ENCODE results near the gene DNAJC18.

Gene DNAJC18

DNA sequence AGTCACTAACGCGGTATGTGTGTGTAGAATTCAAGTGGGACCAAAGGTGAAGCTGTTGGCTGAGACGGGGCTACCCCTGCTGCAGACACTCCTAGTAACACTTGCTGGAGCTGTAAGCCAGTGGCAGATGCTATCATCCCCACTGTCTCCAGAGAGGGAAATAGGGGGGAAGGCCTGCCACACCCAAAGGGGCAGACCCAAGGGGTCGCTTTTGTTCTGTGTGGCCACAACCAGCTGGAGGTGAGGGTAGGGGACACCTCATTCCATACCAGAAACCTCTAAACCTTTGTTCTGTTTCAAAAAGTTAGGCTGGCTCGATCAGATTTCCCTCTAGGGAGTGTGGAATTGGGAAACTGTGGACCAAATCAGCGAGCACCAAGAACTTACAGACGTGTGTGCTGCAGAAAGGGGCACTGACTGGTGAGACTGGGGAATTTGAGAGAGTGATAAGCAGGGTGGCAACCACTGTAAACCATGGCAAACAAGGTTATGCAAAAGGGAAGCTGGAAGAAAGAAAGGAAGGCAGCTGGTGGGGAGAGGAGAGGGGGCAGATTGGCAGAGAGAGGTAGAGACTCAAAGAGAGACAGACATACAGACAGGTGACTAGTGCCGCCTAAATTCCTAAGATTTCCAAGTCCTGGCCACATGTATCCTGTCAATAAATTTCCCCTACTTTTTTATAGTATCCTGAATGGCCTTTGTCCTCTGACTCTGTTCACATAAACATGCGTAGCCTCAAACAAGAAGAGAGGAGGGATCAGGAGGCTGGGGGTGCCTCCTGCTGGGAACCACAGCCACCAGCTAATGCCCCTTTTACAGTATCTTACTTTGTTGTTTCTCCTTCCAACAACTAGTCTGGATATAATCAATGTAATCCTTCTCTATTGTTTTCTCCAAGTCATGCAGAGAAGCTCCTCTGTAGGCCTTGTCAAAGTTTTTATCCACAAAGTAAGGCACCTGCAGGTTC lies 19.8 kb downstream of the DNAJC18 start:
- no peak overlapping the region for H3K27ac ChIP-seq (ENCODE audit: low read depth, low read length)
- H3K4me1 ChIP-seq (ENCODE audit: insufficient read depth, low read length): peaks cover 36% of the 10 kb centered on the region

DNA sequence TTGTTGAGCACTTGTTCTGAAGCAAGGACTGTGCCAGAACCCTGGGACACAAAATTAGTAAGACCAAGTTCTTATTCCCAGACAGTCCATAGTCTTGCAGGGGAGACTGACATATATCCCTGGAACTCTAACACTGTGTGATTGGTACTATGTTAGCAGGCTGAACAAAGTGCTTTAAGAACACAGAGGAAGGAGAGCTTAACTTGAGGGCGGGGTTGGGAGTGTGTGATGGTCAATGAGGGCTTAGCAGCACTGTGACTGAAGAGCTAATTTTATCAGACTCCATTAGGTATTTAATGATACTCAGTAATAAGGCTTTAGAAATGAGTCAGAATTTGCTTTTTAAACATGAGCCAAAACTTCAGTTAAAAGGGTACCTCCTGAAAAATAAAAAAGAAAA lies 20.5 kb downstream of the DNAJC18 start:
- H3K9me3 ChIP-seq (ENCODE audit: low read length): no peaks in the 10 kb centered on the region
- H3K27ac ChIP-seq (ENCODE audit: low read depth, low read length): no peak overlapping the region
- no peak overlapping the region for H3K4me3 ChIP-seq (ENCODE audit: low read depth in 1 of 2, low read length in 2 of 2)
- H3K36me3 ChIP-seq (ENCODE audit: insufficient read depth, low read length): peaks cover 19% of the 10 kb centered on the region
- no peak overlapping the region for H3K9ac ChIP-seq (ENCODE audit: low read length)
- no peaks in the 10 kb centered on the region for H3K27me3 ChIP-seq (ENCODE audit: control insufficient read depth in 1 of 2, insufficient read depth in 2 of 2, low read length in 2 of 2)
- H3K4me1 ChIP-seq (ENCODE audit: insufficient read depth, low read length): peaks cover 43% of the 10 kb centered on the region

More for the DNA sequence above, 19.8 kb downstream of the DNAJC18 start:
- H3K36me3 ChIP-seq (ENCODE audit: insufficient read depth, low read length): peaks cover 19% of the 10 kb centered on the region
- H3K4me3 ChIP-seq (ENCODE audit: low read depth in 1 of 2, low read length in 2 of 2): no peak overlapping the region
- H3K9me3 ChIP-seq (ENCODE audit: low read length): no peaks in the 10 kb centered on the region
- no peak overlapping the region for H3K9ac ChIP-seq (ENCODE audit: low read length)
- H3K27me3 ChIP-seq (ENCODE audit: control insufficient read depth in 1 of 2, insufficient read depth in 2 of 2, low read length in 2 of 2): no peaks in the 10 kb centered on the region

DNA sequence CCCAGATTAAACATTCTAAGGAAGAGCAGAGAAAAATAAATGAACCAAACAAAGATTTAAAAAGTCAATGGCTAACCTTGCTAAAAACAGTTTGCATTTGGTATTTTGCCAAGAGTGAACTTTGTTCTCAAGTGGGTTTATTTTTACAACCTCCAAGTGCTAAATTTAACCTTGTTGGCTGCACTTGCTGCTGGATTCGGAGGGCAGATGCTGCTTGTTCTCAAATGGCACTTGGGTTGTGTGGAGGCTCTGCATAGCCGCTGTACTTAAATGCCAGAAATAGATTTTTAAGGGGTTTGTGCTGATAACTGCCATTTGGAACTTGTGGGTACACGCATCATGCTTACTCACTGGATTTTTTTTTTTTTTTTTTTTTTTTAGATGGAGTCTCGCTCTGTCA lies 22.1 kb downstream of the DNAJC18 start:
- Histone ChIP-seq H3K9ac (ENCODE audit: low read length) (no peak overlapping the region), H3K9me3 (ENCODE audit: low read length) (no peaks in the 10 kb centered on the region), H3K27ac (ENCODE audit: low read depth, low read length) (no peak overlapping the region), H3K4me1 (ENCODE audit: insufficient read depth, low read length) (peaks cover 45% of the 10 kb centered on the region), H3K27me3 (ENCODE audit: control insufficient read depth in 1 of 2, insufficient read depth in 2 of 2, low read length in 2 of 2) (no peaks in the 10 kb centered on the region), H3K4me3 (ENCODE audit: low read depth in 1 of 2, low read length in 2 of 2) (no peak overlapping the region), H3K36me3 (ENCODE audit: insufficient read depth, low read length) (peaks cover 19% of the 10 kb centered on the region)

DNA sequence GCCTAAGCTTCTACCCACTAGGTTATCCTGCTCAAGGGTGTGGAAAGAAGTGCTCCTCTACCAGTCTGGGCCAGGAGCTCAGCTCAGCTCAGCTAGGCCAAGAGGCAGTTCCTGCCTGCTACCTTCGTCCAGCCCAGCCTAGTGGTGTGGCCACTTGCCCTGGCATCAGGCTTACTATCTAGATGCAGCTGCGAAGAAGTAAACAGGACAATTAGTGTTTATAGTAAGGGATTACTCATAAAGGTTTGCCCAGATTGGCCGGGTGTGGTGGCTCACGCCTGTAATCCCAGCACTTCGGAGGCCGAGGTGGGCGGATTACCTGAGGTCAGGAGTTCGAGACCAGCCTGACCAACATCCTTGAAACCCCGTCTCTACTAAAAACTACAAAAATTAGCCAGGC lies 22.7 kb downstream of the DNAJC18 start:
- Histone ChIP-seq H3K4me1 (ENCODE audit: insufficient read depth, low read length) (peaks cover 51% of the 10 kb centered on the region), H3K4me3 (ENCODE audit: low read depth in 1 of 2, low read length in 2 of 2) (no peak overlapping the region), H3K36me3 (ENCODE audit: insufficient read depth, low read length) (peaks cover 19% of the 10 kb centered on the region), H3K9ac (ENCODE audit: low read length) (no peak overlapping the region), H3K27ac (ENCODE audit: low read depth, low read length) (no peak overlapping the region), H3K27me3 (ENCODE audit: control insufficient read depth in 1 of 2, insufficient read depth in 2 of 2, low read length in 2 of 2) (no peaks in the 10 kb centered on the region), H3K9me3 (ENCODE audit: low read length) (no peaks in the 10 kb centered on the region)

DNA sequence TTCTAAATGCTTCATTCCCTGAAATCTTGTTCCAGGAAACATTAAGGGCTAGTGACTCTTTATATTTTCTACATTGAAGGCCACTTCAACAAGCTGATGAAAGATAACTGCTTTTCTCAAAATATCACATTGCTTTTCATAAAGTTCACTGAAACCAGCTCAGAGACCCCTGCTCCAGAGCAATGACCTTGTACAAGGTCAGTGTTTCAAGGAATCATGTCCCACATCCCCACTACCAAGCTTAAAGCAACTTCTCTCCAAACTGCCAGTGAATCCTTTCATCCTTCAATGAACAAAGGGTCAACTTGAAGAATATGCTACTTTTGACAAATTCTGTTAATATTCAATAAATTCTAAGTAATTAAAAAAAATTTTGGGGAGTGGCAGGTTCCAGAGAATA lies 23.5 kb downstream of the DNAJC18 start:
- peaks cover 19% of the 10 kb centered on the region for H3K36me3 ChIP-seq (ENCODE audit: insufficient read depth, low read length)
- H3K27ac ChIP-seq (ENCODE audit: low read depth, low read length): no peak overlapping the region
- no peak overlapping the region for H3K9ac ChIP-seq (ENCODE audit: low read length)
- H3K4me1 ChIP-seq (ENCODE audit: insufficient read depth, low read length): peaks cover 56% of the 10 kb centered on the region
- no peaks in the 10 kb centered on the region for H3K27me3 ChIP-seq (ENCODE audit: control insufficient read depth in 1 of 2, insufficient read depth in 2 of 2, low read length in 2 of 2)
- no peak overlapping the region for H3K4me3 ChIP-seq (ENCODE audit: low read depth in 1 of 2, low read length in 2 of 2)
- H3K9me3 ChIP-seq (ENCODE audit: low read length): no peaks in the 10 kb centered on the region

DNA sequence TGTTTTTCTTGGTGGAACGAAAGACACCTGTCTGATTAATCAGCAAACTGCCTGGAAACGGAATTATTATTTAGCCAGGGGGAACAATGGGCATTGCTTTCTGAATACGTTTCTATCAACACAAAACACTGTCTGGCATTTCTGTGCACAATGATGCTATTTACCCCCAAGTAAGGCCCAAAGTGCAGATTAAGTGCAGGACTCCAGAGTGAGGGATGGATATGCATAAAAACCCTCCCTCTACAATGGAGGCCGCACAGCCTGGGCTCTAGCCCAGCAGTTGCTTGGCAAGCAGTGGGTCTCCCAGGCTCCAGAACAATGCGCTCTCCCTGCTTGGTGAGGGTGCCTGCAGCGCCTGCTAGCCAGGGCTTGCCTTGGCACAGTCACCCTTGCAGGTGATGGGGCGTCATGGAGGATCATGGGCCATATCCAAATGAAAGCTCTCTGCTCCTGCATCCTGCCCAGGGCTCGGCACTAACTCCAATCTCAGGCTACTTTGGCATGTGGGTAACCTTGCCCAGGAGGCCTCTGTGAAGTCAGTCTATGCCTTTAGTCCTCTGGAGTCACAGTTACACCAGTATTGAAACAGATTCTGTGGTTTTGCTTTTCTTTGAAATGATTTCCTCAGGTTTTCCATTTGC lies 24.0 kb downstream of the DNAJC18 start:
- Histone ChIP-seq H3K9me3 (ENCODE audit: low read length) (no peaks in the 10 kb centered on the region), H3K36me3 (ENCODE audit: insufficient read depth, low read length) (peaks cover 16% of the 10 kb centered on the region), H3K27me3 (ENCODE audit: control insufficient read depth in 1 of 2, insufficient read depth in 2 of 2, low read length in 2 of 2) (no peaks in the 10 kb centered on the region), H3K27ac (ENCODE audit: low read depth, low read length) (peak overlapping the region; percentile 32), H3K9ac (ENCODE audit: low read length) (no peak overlapping the region), H3K4me1 (ENCODE audit: insufficient read depth, low read length) (peaks cover 61% of the 10 kb centered on the region), H3K4me3 (ENCODE audit: low read depth in 1 of 2, low read length in 2 of 2) (no peak overlapping the region)

DNA sequence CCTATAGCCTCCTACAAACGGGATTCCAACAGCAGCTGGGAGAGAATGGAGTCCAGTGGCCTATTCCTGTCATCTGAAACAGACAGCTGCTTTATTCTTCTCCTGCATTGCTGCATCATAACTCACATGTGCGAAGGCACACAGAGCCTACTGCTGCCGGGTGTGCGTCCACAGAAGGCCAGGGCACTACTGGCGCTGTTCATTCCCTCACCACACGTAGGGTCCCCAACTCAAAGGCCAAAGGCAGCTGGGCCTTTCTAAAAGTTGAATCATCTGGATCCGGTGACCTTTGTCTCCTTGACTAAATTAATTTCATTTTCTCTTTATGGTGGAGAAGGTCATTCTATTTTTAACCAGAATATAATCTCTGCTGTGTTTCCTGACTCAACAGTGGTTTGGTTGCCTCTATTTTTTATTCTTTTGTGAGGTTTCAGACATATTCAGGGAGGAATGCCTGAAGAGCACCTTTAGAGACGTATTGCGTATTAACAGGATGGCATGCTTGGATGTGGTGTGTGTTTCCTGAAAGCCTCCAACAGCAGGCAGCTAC lies 24.7 kb downstream of the DNAJC18 start:
- peak overlapping the region; percentile 32 for H3K27ac ChIP-seq (ENCODE audit: low read depth, low read length)
- H3K9me3 ChIP-seq (ENCODE audit: low read length): no peaks in the 10 kb centered on the region
- peaks cover 68% of the 10 kb centered on the region for H3K4me1 ChIP-seq (ENCODE audit: insufficient read depth, low read length)
- H3K4me3 ChIP-seq (ENCODE audit: low read depth in 1 of 2, low read length in 2 of 2): no peak overlapping the region
- H3K9ac ChIP-seq (ENCODE audit: low read length): no peak overlapping the region
- H3K27me3 ChIP-seq (ENCODE audit: control insufficient read depth in 1 of 2, insufficient read depth in 2 of 2, low read length in 2 of 2): no peaks in the 10 kb centered on the region
- peaks cover 9% of the 10 kb centered on the region for H3K36me3 ChIP-seq (ENCODE audit: insufficient read depth, low read length)

DNA sequence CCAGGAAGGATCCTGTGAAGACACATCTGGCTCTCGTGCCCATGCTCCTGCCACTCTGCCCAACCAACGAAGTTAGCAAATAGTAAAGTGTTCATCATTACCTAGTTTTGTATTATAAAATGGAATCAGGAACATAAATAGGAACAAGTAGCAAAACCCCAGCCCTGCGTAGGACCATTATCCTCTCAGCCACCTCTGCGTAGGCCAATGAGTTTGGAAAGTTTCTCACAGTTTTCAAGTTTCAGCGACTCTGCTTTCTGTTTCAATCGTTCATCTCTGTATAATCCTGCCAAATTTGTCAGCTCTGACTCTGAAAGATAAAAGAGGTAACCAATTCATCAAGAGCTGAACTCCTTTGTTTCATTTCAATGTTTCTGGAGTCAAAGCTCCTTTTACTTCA lies 25.4 kb downstream of the DNAJC18 start:
- Histone ChIP-seq H3K27me3 (ENCODE audit: control insufficient read depth in 1 of 2, insufficient read depth in 2 of 2, low read length in 2 of 2) (no peaks in the 10 kb centered on the region), H3K9ac (ENCODE audit: low read length) (no peak overlapping the region), H3K9me3 (ENCODE audit: low read length) (no peaks in the 10 kb centered on the region), H3K4me1 (ENCODE audit: insufficient read depth, low read length) (peaks cover 71% of the 10 kb centered on the region), H3K4me3 (ENCODE audit: low read depth in 1 of 2, low read length in 2 of 2) (no peak overlapping the region), H3K27ac (ENCODE audit: low read depth, low read length) (no peak overlapping the region), H3K36me3 (ENCODE audit: insufficient read depth, low read length) (peaks cover 4% of the 10 kb centered on the region)

DNA sequence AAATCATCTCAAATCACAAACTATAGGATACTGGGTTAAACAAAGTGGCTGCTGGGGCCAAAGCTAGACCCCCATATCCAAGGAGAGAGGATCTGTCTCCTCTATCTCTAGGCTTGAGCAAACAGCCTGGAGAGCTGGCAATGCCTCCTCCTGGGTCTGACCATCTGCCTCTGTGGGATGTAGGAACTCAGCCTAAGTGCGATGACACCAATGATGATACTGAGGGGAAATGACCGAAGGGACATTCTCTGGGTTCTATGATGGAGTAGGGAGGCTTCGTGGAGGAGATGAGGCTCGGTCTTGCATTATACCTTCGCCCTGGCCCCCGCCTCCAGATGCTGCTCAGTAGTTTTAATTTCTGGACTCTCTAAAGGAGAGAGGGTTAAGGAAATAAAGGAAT lies 26.2 kb downstream of the DNAJC18 start:
- Histone ChIP-seq H3K9ac (ENCODE audit: low read length) (no peak overlapping the region), H3K4me3 (ENCODE audit: low read depth in 1 of 2, low read length in 2 of 2) (no peak overlapping the region), H3K36me3 (ENCODE audit: insufficient read depth, low read length) (no peaks in the 10 kb centered on the region), H3K27me3 (ENCODE audit: control insufficient read depth in 1 of 2, insufficient read depth in 2 of 2, low read length in 2 of 2) (no peaks in the 10 kb centered on the region), H3K9me3 (ENCODE audit: low read length) (no peaks in the 10 kb centered on the region), H3K27ac (ENCODE audit: low read depth, low read length) (no peak overlapping the region), H3K4me1 (ENCODE audit: insufficient read depth, low read length) (peaks cover 70% of the 10 kb centered on the region)

DNA sequence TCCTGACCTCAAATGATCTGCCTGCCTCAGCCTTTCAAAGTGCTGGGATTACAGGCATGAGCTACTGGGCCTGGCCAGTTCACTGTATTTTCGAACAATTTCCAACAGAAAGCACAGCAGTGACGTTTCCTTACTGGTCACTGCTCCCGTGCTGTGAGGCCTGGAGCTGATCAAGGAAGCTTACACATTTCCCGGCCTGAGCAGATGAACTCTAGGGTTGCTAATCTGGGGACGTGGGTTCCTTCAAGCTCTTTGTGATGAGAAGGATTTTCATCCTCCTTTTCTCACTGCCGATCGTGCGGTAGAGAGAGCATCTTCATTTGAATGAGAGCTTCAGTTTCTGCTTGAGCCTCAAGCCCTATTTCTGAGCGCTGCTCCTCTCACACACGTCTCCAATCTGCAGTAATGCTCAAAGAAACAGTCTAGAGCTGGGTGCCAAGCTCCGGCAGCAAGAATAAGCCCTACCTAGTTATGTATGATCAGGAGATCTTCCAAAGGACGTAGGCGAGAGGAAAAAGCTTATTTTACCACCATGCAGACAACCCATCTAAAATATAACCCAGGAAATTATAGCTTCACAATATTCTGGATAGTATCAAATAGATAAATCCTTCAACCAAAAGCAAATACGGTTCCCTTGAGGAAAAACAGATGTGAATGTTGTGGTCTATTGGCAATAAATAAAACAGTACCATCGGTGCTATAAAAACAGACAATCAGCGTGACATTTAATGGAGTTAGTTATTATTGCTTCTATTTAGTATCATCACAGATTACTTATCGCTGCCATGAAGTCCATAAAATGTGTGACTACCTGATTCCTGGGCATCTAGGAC lies 28.1 kb downstream of the DNAJC18 start:
- Histone ChIP-seq H3K27me3 (ENCODE audit: control insufficient read depth in 1 of 2, insufficient read depth in 2 of 2, low read length in 2 of 2) (no peaks in the 10 kb centered on the region), H3K4me1 (ENCODE audit: insufficient read depth, low read length) (peaks cover 52% of the 10 kb centered on the region), H3K9me3 (ENCODE audit: low read length) (no peaks in the 10 kb centered on the region), H3K9ac (ENCODE audit: low read length) (no peak overlapping the region), H3K4me3 (ENCODE audit: low read depth in 1 of 2, low read length in 2 of 2) (peak overlapping the region in 1 of 2 donors; percentile 21), H3K36me3 (ENCODE audit: insufficient read depth, low read length) (no peaks in the 10 kb centered on the region), H3K27ac (ENCODE audit: low read depth, low read length) (peak overlapping the region; percentile 17)
